Neuronal stem cell (in vitro differentiated cells): ENCODE measurements around the gene PRB2. TPM values are rescaled to one million over a fixed set of nuclear protein-coding genes. Genes with fewer than 3 reads are reported as not detected.
"Not testable (repeated sequence)": the region's sequence is repeated elsewhere in the genome, so short reads cannot be mapped to it uniquely, and the experiment has no call there.

Experiments
- DNase-seq: peaks from one replicate; pipeline ENCODE4 v3.0.0-alpha.2; 2013; ENCODE audit warnings: low spot score
- H2AFZ ChIP-seq: one replicate; pipeline ENCODE4 v1.6.1; 2013; ENCODE audit warnings: mild to moderate bottlenecking, low read length, inconsistent platforms
- H2AK5ac ChIP-seq: 2 replicates; pipeline ENCODE4 v1.6.1; 2013; ENCODE audit warnings: low read depth, mild to moderate bottlenecking, inconsistent platforms, low read length, moderate library complexity, mixed read lengths
- H2BK120ac ChIP-seq: 2 replicates; pipeline ENCODE4 v1.6.1; 2013; ENCODE audit warnings: low read depth, mild to moderate bottlenecking, inconsistent platforms, low read length, moderate library complexity, mixed read lengths
- H2BK12ac ChIP-seq: one replicate; pipeline ENCODE4 v1.6.1; 2013; ENCODE audit warnings: low read length, inconsistent platforms
- H2BK15ac ChIP-seq: 2 replicates; pipeline ENCODE4 v1.6.1; 2013; ENCODE audit warnings: mild to moderate bottlenecking, low read length, inconsistent platforms, mixed read lengths
- H2BK5ac ChIP-seq: one replicate; pipeline ENCODE4 v1.6.1; 2013; ENCODE audit warnings: inconsistent platforms, mild to moderate bottlenecking, low read length, moderate library complexity
- H3K14ac ChIP-seq: one replicate; pipeline ENCODE4 v1.6.1; 2013; ENCODE audit warnings: low read length, inconsistent platforms
- H3K18ac ChIP-seq: 2 replicates; pipeline ENCODE4 v1.6.1; 2013; ENCODE audit warnings: low read length, inconsistent platforms
- H3K23ac ChIP-seq: 2 replicates; pipeline ENCODE4 v1.6.1; 2013; ENCODE audit warnings: low read depth, mild to moderate bottlenecking, mixed read lengths, low read length, inconsistent platforms; ENCODE audit not compliant: poor library complexity
- H3K27ac ChIP-seq: replicated peaks from 3 replicates; pipeline ENCODE4 v1.5.1; 2013; ENCODE audit warnings: low read length, inconsistent platforms
- H3K27me3 ChIP-seq, 3 experiments: 2 replicates each; pipeline ENCODE4 v1.6.1; 2013; ENCODE audit warnings: low read length in 3 of 3, mild to moderate bottlenecking in 2 of 3, inconsistent platforms in 1 of 3, low read depth in 1 of 3, mixed read lengths in 1 of 3, moderate library complexity in 1 of 3; ENCODE audit not compliant: control insufficient read depth in 3 of 3, insufficient read depth in 3 of 3
- H3K36me3 ChIP-seq, 2 donors: replicated peaks in 1 of 2; 2 replicates each; pipeline ENCODE4 v1.6.1; 2013; ENCODE audit warnings: low read length in 2 of 2; ENCODE audit not compliant: control insufficient read depth in 2 of 2, insufficient read depth in 2 of 2
- H3K4ac ChIP-seq: 2 replicates; pipeline ENCODE4 v1.6.1; 2013; ENCODE audit warnings: inconsistent platforms, mild to moderate bottlenecking, low read length, moderate library complexity
- H3K4me1 ChIP-seq, 2 donors: 1 replicate in 1 of 2; 2 replicates in 1 of 2; pipeline ENCODE4 v1.6.1; 2013; ENCODE audit warnings: low read length in 2 of 2, low read depth in 1 of 2; ENCODE audit not compliant: control insufficient read depth in 2 of 2, insufficient read depth in 1 of 2
- H3K4me2 ChIP-seq: one replicate; pipeline ENCODE4 v1.6.1; 2013; ENCODE audit warnings: mild to moderate bottlenecking, low read length, inconsistent platforms; ENCODE audit not compliant: insufficient read depth, poor library complexity, severe bottlenecking
- H3K4me3 ChIP-seq, 2 donors: 2 replicates each; pipeline ENCODE4 v1.5.1; 2013; ENCODE audit warnings: low read length in 2 of 2, mild to moderate bottlenecking in 2 of 2, inconsistent platforms in 1 of 2, moderate library complexity in 1 of 2
- H3K79me1 ChIP-seq: one replicate; pipeline ENCODE4 v1.6.1; 2013; ENCODE audit warnings: low read depth, mild to moderate bottlenecking, inconsistent platforms, low read length, moderate library complexity
- H3K9ac ChIP-seq: one replicate; pipeline ENCODE4 v1.6.1; 2013; ENCODE audit warnings: mild to moderate bottlenecking, low read depth, low read length, inconsistent platforms; ENCODE audit not compliant: poor library complexity
- H3K9me3 ChIP-seq, 2 donors: replicated peaks in 1 of 2; 2 replicates each; pipeline versions ENCODE3 to v1.6.1; 2013; ENCODE audit warnings: low read length in 2 of 2, mild to moderate bottlenecking in 2 of 2, inconsistent platforms in 1 of 2, low read depth in 1 of 2, mixed read lengths in 1 of 2, moderate library complexity in 1 of 2; ENCODE audit not compliant: control insufficient read depth in 2 of 2, insufficient read depth in 1 of 2
- H4K8ac ChIP-seq: one replicate; pipeline ENCODE4 v1.6.1; 2013; ENCODE audit warnings: low read depth, mild to moderate bottlenecking, inconsistent platforms, low read length, moderate library complexity
- H4K91ac ChIP-seq: one replicate; pipeline ENCODE4 v1.6.1; 2013; ENCODE audit warnings: low read length, low read depth, mild to moderate bottlenecking, inconsistent platforms; ENCODE audit not compliant: poor library complexity
- WGBS, 2 donors: extraction: QIAGEN DNeasy Blood & Tissue Kit; methylation state at CpG; one replicate each; pipeline ENCODE4 v1.1.7; 2013; ENCODE audit warnings: missing lambda C conversion rate in 2 of 2, mixed read lengths in 1 of 2; ENCODE audit not compliant: insufficient read length in 2 of 2, insufficient replicate concordance in 1 of 2; ENCODE audit errors: extremely low coverage in 2 of 2; 5-methylcytosine and 5-hydroxymethylcytosine counted together
- polyA plus RNA-seq, 2 experiments: library from polyadenylated mRNA; stranded (reverse); fragments of 200-250 nt; gene quantifications; one replicate each; pipeline ENCODE4 v1.2.3, GENCODE V29; 2013

Gene PRB2
- not detected for polyA plus RNA-seq (2013, experiment 1 of 2)
- not detected for polyA plus RNA-seq (2013, experiment 2 of 2)

- not testable (repeated sequence) for H2AK5ac ChIP-seq, H3K9ac ChIP-seq, H3K14ac ChIP-seq, H3K9me3 ChIP-seq, H3K18ac ChIP-seq, H2BK5ac ChIP-seq, H3K4me1 ChIP-seq, H3K36me3 ChIP-seq, H3K4me3 ChIP-seq, H3K79me1 ChIP-seq, DNase-seq, H2AFZ ChIP-seq, H3K4me2 ChIP-seq, H3K23ac ChIP-seq, H2BK12ac ChIP-seq, H2BK15ac ChIP-seq, H3K4ac ChIP-seq, H4K91ac ChIP-seq, H3K27me3 ChIP-seq, H2BK120ac ChIP-seq, H4K8ac ChIP-seq, H3K27ac ChIP-seq
- WGBS, 2 donors = no CpG with 5 or more reads among the region's 1 CpG
These were observed at the start of gene PRB2 for GRCh38 chr12:11395467-11395866. PRB2 (minus strand) TSS chr12:11395567; CDS start chr12:11395529, 38 bp downstream.

- Histone ChIP-seq H2AFZ (no peak overlapping the region), H2AK5ac (no peak overlapping the region), H3K36me3 (no peaks in the 10 kb centered on the region), H3K79me1 (no peaks in the 10 kb centered on the region), H3K27ac (no peak overlapping the region), H4K91ac (no peak overlapping the region), H4K8ac (no peak overlapping the region), H3K9me3 (peaks cover 0 to 2% of the 10 kb centered on the region in 2 donors), H3K23ac (no peak overlapping the region), H3K18ac (no peak overlapping the region), H3K27me3 (no peaks in the 10 kb centered on the region), H3K4me1 (no peaks in the 10 kb centered on the region), H3K4me3 (no peak overlapping the region), H3K14ac (no peak overlapping the region), H2BK12ac (no peak overlapping the region), H2BK15ac (no peak overlapping the region), H3K4ac (no peak overlapping the region), H2BK5ac (no peak overlapping the region), H2BK120ac (no peak overlapping the region), H3K4me2 (no peak overlapping the region), H3K9ac (no peak overlapping the region)
- no CpG with 5 or more reads among the region's 2 CpGs for WGBS, 2 donors
- no peak for DNase-seq
These were observed 42.6 kb upstream of the PRB2 start for GRCh38 chr12:11437966-11438365.

GRCh38 chr12:11433664-11434063 is 38.3 kb upstream of the PRB2 start:
- Histone ChIP-seq H2BK5ac (no peak overlapping the region), H3K4ac (no peak overlapping the region), H3K9ac (no peak overlapping the region), H2AFZ (no peak overlapping the region), H3K79me1 (no peaks in the 10 kb centered on the region), H2BK15ac (no peak overlapping the region), H2BK120ac (no peak overlapping the region), H3K9me3 (peaks cover 0 to 2% of the 10 kb centered on the region in 2 donors), H3K4me2 (no peak overlapping the region), H3K14ac (no peak overlapping the region), H3K18ac (no peak overlapping the region), H2BK12ac (no peak overlapping the region), H3K36me3 (no peaks in the 10 kb centered on the region), H2AK5ac (no peak overlapping the region), H4K8ac (no peak overlapping the region), H3K23ac (no peak overlapping the region), H3K27me3 (peaks cover 0 to 6% (median 0%) of the 10 kb centered on the region in 3 experiments), H3K4me1 (no peaks in the 10 kb centered on the region), H4K91ac (no peak overlapping the region), H3K27ac (no peak overlapping the region), H3K4me3 (no peak overlapping the region)
- WGBS, 2 donors = no CpG with 5 or more reads among the region's 4 CpGs
- no peak for DNase-seq

- Histone ChIP-seq H2BK15ac (no peak overlapping the region), H2AK5ac (no peak overlapping the region), H3K9me3 (no peaks in the 10 kb centered on the region), H3K14ac (no peak overlapping the region), H3K9ac (no peak overlapping the region), H3K27ac (no peak overlapping the region), H3K27me3 (peaks cover 0 to 6% (median 0%) of the 10 kb centered on the region in 3 experiments), H2BK120ac (no peak overlapping the region), H3K36me3 (no peaks in the 10 kb centered on the region), H3K18ac (no peak overlapping the region), H2BK5ac (no peak overlapping the region), H2AFZ (no peak overlapping the region), H3K4me1 (no peaks in the 10 kb centered on the region), H3K79me1 (no peaks in the 10 kb centered on the region), H4K8ac (no peak overlapping the region), H3K4me2 (no peak overlapping the region), H3K4ac (no peak overlapping the region), H2BK12ac (no peak overlapping the region), H3K23ac (no peak overlapping the region), H3K4me3 (no peak overlapping the region), H4K91ac (no peak overlapping the region)
- no peak for DNase-seq
- WGBS, 2 donors = no CpG with 5 or more reads among the region's 4 CpGs
These were observed 36.1 kb upstream of the PRB2 start for GRCh38 chr12:11431486-11431885.
